Aorta (tissue), 5 donors: ENCODE results near the gene SLC35G6. TPM values are rescaled to one million over a fixed set of nuclear protein-coding genes. Genes with fewer than 3 reads are reported as not detected.

Source experiments
- ATAC-seq: fragments of 200-7000 bp; cut with Tn5 transposase; one replicate; pipeline ENCODE4 v1.9.1; 2022; ENCODE audit warnings: moderate library complexity; ENCODE audit not compliant: low FRiP score
- DNase-seq, 2 donors: peaks; one replicate each; pipeline ENCODE4 v3.0.0-alpha.2; 2020
- H3K27ac ChIP-seq, 2 donors: one replicate each; pipeline ENCODE4 v1.5.1; 2013; ENCODE audit warnings: low read length in 2 of 2, mild to moderate bottlenecking in 2 of 2, moderate library complexity in 2 of 2, control low read depth in 1 of 2, inconsistent platforms in 1 of 2, low read depth in 1 of 2
- H3K27me3 ChIP-seq, 2 donors: one replicate each; pipeline ENCODE4 v1.6.1; 2013; ENCODE audit warnings: control low read depth in 1 of 2, low read length in 1 of 2, mild to moderate bottlenecking in 1 of 2, moderate library complexity in 1 of 2; ENCODE audit not compliant: insufficient read depth in 2 of 2, control insufficient read depth in 1 of 2
- H3K36me3 ChIP-seq, 2 donors: one replicate each; pipeline ENCODE4 v1.6.1; 2013; ENCODE audit warnings: control low read depth in 1 of 2, low read length in 1 of 2, mild to moderate bottlenecking in 1 of 2; ENCODE audit not compliant: insufficient read depth in 2 of 2, control insufficient read depth in 1 of 2
- H3K4me1 ChIP-seq, 2 donors: one replicate each; pipeline ENCODE4 v1.6.1; 2013; ENCODE audit warnings: low read length in 2 of 2, control low read depth in 1 of 2, mild to moderate bottlenecking in 1 of 2, moderate library complexity in 1 of 2; ENCODE audit not compliant: insufficient read depth in 2 of 2, control insufficient read depth in 1 of 2
- H3K4me3 ChIP-seq, 2 donors: one replicate each; pipeline ENCODE4 v1.5.1; 2013; ENCODE audit warnings: low read length in 2 of 2, control low read depth in 1 of 2, mild to moderate bottlenecking in 1 of 2
- H3K9me3 ChIP-seq: one replicate; pipeline ENCODE4 v1.6.1; 2013; ENCODE audit warnings: mild to moderate bottlenecking, low read length; ENCODE audit not compliant: control insufficient read depth
- WGBS, 2 donors: extraction: QIAGEN DNeasy Blood & Tissue Kit; methylation state at CpG; one replicate each; pipeline ENCODE4 v1.1.7; 2013; 5-methylcytosine and 5-hydroxymethylcytosine counted together
- intact Hi-C, 2 donors: fragments of 100-400 bp; cut with DNase I; formaldehyde crosslinking; loops; one replicate each; pipeline versions ENCODE4 v1.14.2 to v1.15.0; 2022
- polyA plus RNA-seq, 2 donors: library from polyadenylated mRNA; stranded (reverse); fragments of 200-250 nt; gene quantifications; one replicate each; pipeline ENCODE4 v1.2.3, GENCODE V29; 2013
- total RNA-seq, 2 donors: library from RNA; stranded (reverse); fragmentation: NEBNext Ultra II Directional; extraction: Animal tissue kit (Norgen Biotek cat#: 25700); gene quantifications; one replicate each; pipeline ENCODE4 v1.2.1, GENCODE V29; 2021
- donor health status: healthy with polysubstance abuse.
- donor health status: Bipolar disorder and iron deficiency.
- donor health status: DM: no; HTN: no; CAD: no.
- donor health status: DM: no; HTN: no; CAD: no.
- donor health status: DM: yes; HTN: yes; CAD: no.

The SLC35G6 gene
- total and polyA plus RNA-seq, 4 donors = not detected

GRCh38 chr17:7493941-7494340, 12.7 kb downstream of the SLC35G6 start:
- no peak overlapping the region for H3K27ac ChIP-seq
- peaks cover 0 to 10% of the 10 kb centered on the region in 2 donors for H3K36me3 ChIP-seq
- H3K9me3 ChIP-seq = no peaks in the 10 kb centered on the region
- no peak for DNase-seq
- WGBS, 2 donors = 89 to 93% methylated on average over 3 of the region's 3 CpGs
- intact Hi-C loops = no loop called here
- no peak overlapping the region for H3K4me3 ChIP-seq
- no peak for ATAC-seq
- H3K4me1 ChIP-seq = peaks cover 0 to 3% of the 10 kb centered on the region in 2 donors
- H3K27me3 ChIP-seq = no peaks in the 10 kb centered on the region

- no peak overlapping the region for H3K27ac ChIP-seq
- no peak overlapping the region for H3K4me3 ChIP-seq
- intact Hi-C loops = no loop called here
- WGBS, 2 donors = 90 to 92% methylated on average over 12 of the region's 12 CpGs
- DNase-seq (no peak), ATAC-seq (no peak)
- no peaks in the 10 kb centered on the region for H3K9me3 ChIP-seq
- H3K4me1 ChIP-seq = peaks cover 0 to 3% of the 10 kb centered on the region in 2 donors
- H3K27me3 ChIP-seq = no peaks in the 10 kb centered on the region
- H3K36me3 ChIP-seq = peaks cover 2 to 15% of the 10 kb centered on the region in 2 donors
Observed at GRCh38 chr17:7495906-7496434, 14.7 kb downstream of the SLC35G6 start.

DNA sequence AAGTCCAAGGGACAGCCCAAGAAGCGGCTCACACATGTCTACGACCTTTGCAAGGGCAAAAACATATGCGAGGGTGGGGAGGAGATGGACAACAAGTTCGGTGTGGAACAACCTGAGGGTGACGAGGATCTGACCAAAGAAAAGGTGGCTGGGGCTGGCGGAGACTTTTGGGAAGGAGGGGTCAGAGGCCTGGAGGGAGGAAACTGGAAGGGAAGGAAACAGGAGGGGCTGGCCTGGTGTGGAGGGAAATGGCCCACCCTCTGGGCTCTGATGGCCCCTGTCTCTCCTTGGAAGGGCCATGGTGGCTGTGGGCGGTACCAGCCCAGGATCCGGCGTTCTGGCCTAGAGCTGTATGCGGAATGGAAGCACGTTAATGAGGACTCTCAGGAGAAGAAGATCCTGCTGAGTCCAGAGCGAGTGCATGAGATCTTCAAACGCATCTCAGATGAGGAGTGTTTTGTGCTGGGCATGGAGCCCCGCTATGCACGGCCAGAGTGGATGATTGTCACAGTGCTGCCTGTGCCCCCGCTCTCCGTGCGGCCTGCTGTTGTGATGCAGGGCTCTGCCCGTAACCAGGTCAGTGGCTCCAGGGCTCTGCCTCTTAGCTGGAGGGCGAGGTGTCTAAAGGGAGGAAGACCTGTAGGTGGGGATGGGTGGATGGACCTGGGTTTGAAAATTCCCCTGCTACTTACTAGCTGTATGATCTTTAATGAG, 15.4 kb downstream of the SLC35G6 start:
- Histone ChIP-seq H3K9me3 (no peaks in the 10 kb centered on the region), H3K27me3 (no peaks in the 10 kb centered on the region), H3K27ac (no peak overlapping the region), H3K36me3 (peaks cover 5 to 16% of the 10 kb centered on the region in 2 donors), H3K4me3 (no peak overlapping the region), H3K4me1 (peaks cover 0 to 2% of the 10 kb centered on the region in 2 donors)
- 90 to 91% methylated on average over 20 of the region's 20 CpGs for WGBS, 2 donors
- DNase-seq = no peak
- intact Hi-C loops = no loop called here
- ATAC-seq = peak; percentile 48

GRCh38 chr17:7497228-7497627, 16.0 kb downstream of the SLC35G6 start:
- no peak for ATAC-seq
- H3K36me3 ChIP-seq = peaks cover 5 to 19% of the 10 kb centered on the region in 2 donors
- no peaks in the 10 kb centered on the region for H3K4me1 ChIP-seq
- no peaks in the 10 kb centered on the region for H3K9me3 ChIP-seq
- no peak overlapping the region for H3K4me3 ChIP-seq
- no peaks in the 10 kb centered on the region for H3K27me3 ChIP-seq
- intact Hi-C loops = no loop called here
- no peak for DNase-seq
- no peak overlapping the region for H3K27ac ChIP-seq
- 91% methylated on average over 10 of the region's 10 CpGs for WGBS, 2 donors

GRCh38 chr17:7497636-7498035, 16.4 kb downstream of the SLC35G6 start:
- Histone ChIP-seq H3K4me1 (no peaks in the 10 kb centered on the region), H3K27me3 (no peaks in the 10 kb centered on the region), H3K36me3 (peaks cover 6 to 19% of the 10 kb centered on the region in 2 donors), H3K27ac (no peak overlapping the region), H3K4me3 (no peak overlapping the region), H3K9me3 (no peaks in the 10 kb centered on the region)
- 93 to 94% methylated on average over 14 of the region's 14 CpGs for WGBS, 2 donors
- ATAC-seq = no peak
- no peak for DNase-seq
- intact Hi-C loops = no loop called here

- no peak overlapping the region for H3K4me3 ChIP-seq
- ATAC-seq = no peak
- no peaks in the 10 kb centered on the region for H3K4me1 ChIP-seq
- H3K36me3 ChIP-seq = peaks cover 14 to 24% of the 10 kb centered on the region in 2 donors
- H3K27me3 ChIP-seq = no peaks in the 10 kb centered on the region
- DNase-seq = no peak
- intact Hi-C loops = no loop called here
- WGBS, 2 donors = 84 to 85% methylated on average over 11 of the region's 11 CpGs
- H3K9me3 ChIP-seq = no peaks in the 10 kb centered on the region
- no peak overlapping the region for H3K27ac ChIP-seq
Observed at GRCh38 chr17:7499161-7499560, 17.9 kb downstream of the SLC35G6 start.

DNA sequence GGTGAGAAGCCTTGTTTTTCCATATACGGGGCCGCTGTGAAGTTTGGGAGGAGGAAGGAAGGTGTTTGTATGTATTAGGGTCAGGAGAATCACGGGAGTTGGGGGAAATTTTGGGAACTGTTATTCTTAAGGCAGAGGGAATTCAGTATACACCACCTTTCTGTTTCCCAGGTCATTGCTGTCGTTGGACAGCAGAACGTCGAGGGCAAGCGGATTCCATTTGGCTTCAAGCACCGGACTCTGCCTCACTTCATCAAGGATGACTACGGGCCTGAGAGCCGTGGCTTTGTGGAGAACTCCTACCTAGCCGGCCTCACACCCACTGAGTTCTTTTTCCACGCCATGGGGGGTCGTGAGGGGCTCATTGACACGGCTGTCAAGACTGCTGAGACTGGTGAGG, 20.5 kb downstream of the SLC35G6 start:
- peaks cover 14 to 21% of the 10 kb centered on the region in 2 donors for H3K36me3 ChIP-seq
- peak in 1 of 2 donors; percentile 52 for DNase-seq
- 79 to 81% methylated on average over 14 of the region's 14 CpGs for WGBS, 2 donors

GRCh38 chr17:7502171-7502847, 21.1 kb downstream of the SLC35G6 start:
- H3K4me3 ChIP-seq = no peak overlapping the region
- no peak for DNase-seq
- no peaks in the 10 kb centered on the region for H3K4me1 ChIP-seq
- 87 to 88% methylated on average over 20 of the region's 20 CpGs for WGBS, 2 donors
- intact Hi-C loops = no loop called here
- H3K36me3 ChIP-seq = peaks cover 14 to 20% of the 10 kb centered on the region in 2 donors
- H3K27me3 ChIP-seq = no peaks in the 10 kb centered on the region
- ATAC-seq = no peak
- H3K27ac ChIP-seq = no peak overlapping the region
- H3K9me3 ChIP-seq = no peaks in the 10 kb centered on the region

More for the DNA sequence above, 20.5 kb downstream of the SLC35G6 start:
- no peak overlapping the region for H3K27ac ChIP-seq
- ATAC-seq = no peak
- no peaks in the 10 kb centered on the region for H3K9me3 ChIP-seq
- no peak overlapping the region for H3K4me3 ChIP-seq
- no peaks in the 10 kb centered on the region for H3K27me3 ChIP-seq
- no peaks in the 10 kb centered on the region for H3K4me1 ChIP-seq
- intact Hi-C loops = no loop called here
